ENCODE data around the gene EMC9. TPM values are rescaled to one million over a fixed set of nuclear protein-coding genes. Genes with fewer than 3 reads are reported as not detected.

Gene EMC9
- total and polyA plus RNA-seq, 2 donors (not counting 1 experiment from before 2014, with no cell fraction given) = 24.7 to 25.9 TPM

GRCh38 chr14:24150567-24150966 is 9.2 kb upstream of the EMC9 start:
- TF ChIP-seq CTCF (IDR thresholded peaks at IDR 0.05) (no peak), EZH2 (IDR thresholded peaks at IDR 0.05; ENCODE audit: borderline replicate concordance, insufficient read depth, low read depth, low read length, poor library complexity, severe bottlenecking) (no peak)
- no peaks in the 10 kb centered on the region for H3K9me3 Mint-ChIP-seq (ENCODE audit: insufficient read depth)
- Histone ChIP-seq H3K36me3 (replicated peaks in 1 of 2; ENCODE audit: control extremely low read depth in 1 of 2, control insufficient read depth in 1 of 2, extremely low read depth in 1 of 2, insufficient read depth in 2 of 2, low read length in 1 of 2) (peaks cover 2 to 53% of the 10 kb centered on the region in 2 experiments), H3K27ac (ENCODE audit: low read length in 2 of 2) (no peak overlapping the region), H3K4me1 (ENCODE audit: control insufficient read depth in 2 of 2, insufficient read depth in 2 of 2, low read length in 2 of 2) (peaks cover 14 to 25% of the 10 kb centered on the region in 2 donors), H4K20me1 (ENCODE audit: control insufficient read depth, insufficient read depth, low read length, poor library complexity, severe bottlenecking) (peaks cover 41% of the 10 kb centered on the region), H3K9ac (ENCODE audit: low read length) (no peak overlapping the region), H3K4me2 (replicated peaks; ENCODE audit: low read depth, low read length, poor library complexity, severe bottlenecking) (no peak overlapping the region), H3K27me3 (replicated peaks in 1 of 4; ENCODE audit: control extremely low read depth in 1 of 4, control insufficient read depth in 3 of 4, insufficient read depth in 4 of 4, low read length in 3 of 4) (no peaks in the 10 kb centered on the region), H2AFZ (ENCODE audit: insufficient read depth, low read depth, low read length, poor library complexity, severe bottlenecking) (no peak overlapping the region), H3K9me3 (ENCODE audit: control extremely low read depth in 1 of 3, control insufficient read depth in 2 of 3, insufficient read depth in 1 of 3, low read length in 2 of 3) (no peaks in the 10 kb centered on the region), H3K4me3 (ENCODE audit: control extremely low read depth in 1 of 5, extremely low read depth in 1 of 5, insufficient read depth in 1 of 5, low read depth in 2 of 5, low read length in 4 of 5) (no peak overlapping the region), H3K79me2 (ENCODE audit: control insufficient read depth, insufficient read depth, low read length) (peaks cover 67% of the 10 kb centered on the region)
- CTCF ChIA-PET = interaction anchor here (0.6 to 2.3 kb wide), 6 partner anchors 9 to 60 kb away, joined by 3 to 14 read pairs (median 6); partner anchors contain the start of genes EMC9, IRF9 and PSME1
- POLR2A ChIA-PET = interaction anchor here (0.7 to 0.9 kb wide), 3 partner anchors 11 to 1061 kb away, joined by 3 to 13 read pairs (median 3); partner anchors contain the start of gene IRF9
- peaks cover 38% of the 10 kb centered on the region for H3K4me1 Mint-ChIP-seq
- WGBS (ENCODE audit: insufficient coverage) = 99% methylated on average over 8 of the region's 9 CpGs
- ATAC-seq (ENCODE audit: low read depth) (no peak), DNase-seq (no peak)
- intact Hi-C loops (cut with micrococcal nuclease) = no loop called here
- H3K27ac Mint-ChIP-seq = no peak overlapping the region
- H3K4me3 Mint-ChIP-seq = peak overlapping the region; percentile 18
- H3K27me3 Mint-ChIP-seq = no peaks in the 10 kb centered on the region

- TF ChIP-seq EZH2 (IDR thresholded peaks at IDR 0.05; ENCODE audit: borderline replicate concordance, insufficient read depth, low read depth, low read length, poor library complexity, severe bottlenecking) (no peak), CTCF (IDR thresholded peaks at IDR 0.05) (no peak)
- Mint-ChIP-seq H3K27me3 (no peaks in the 10 kb centered on the region), H3K9me3 (ENCODE audit: insufficient read depth) (no peaks in the 10 kb centered on the region), H3K27ac (no peak overlapping the region), H3K4me3 (peak overlapping the region; percentile 18), H3K4me1 (peaks cover 41% of the 10 kb centered on the region)
- H3K4me2 ChIP-seq (replicated peaks; ENCODE audit: low read depth, low read length, poor library complexity, severe bottlenecking) = no peak overlapping the region
- no peak for ATAC-seq (ENCODE audit: low read depth)
- H3K9ac ChIP-seq (ENCODE audit: low read length) = no peak overlapping the region
- H3K4me1 ChIP-seq (ENCODE audit: control insufficient read depth in 2 of 2, insufficient read depth in 2 of 2, low read length in 2 of 2) = peaks cover 19 to 30% of the 10 kb centered on the region in 2 donors
- peaks cover 2 to 53% of the 10 kb centered on the region in 2 experiments for H3K36me3 ChIP-seq (replicated peaks in 1 of 2; ENCODE audit: control extremely low read depth in 1 of 2, control insufficient read depth in 1 of 2, extremely low read depth in 1 of 2, insufficient read depth in 2 of 2, low read length in 1 of 2)
- ChIA-PET CTCF (interaction anchor here (1.0 to 1.8 kb wide), 4 partner anchors 11 to 41 kb away, joined by 3 to 14 read pairs (median 6); partner anchors contain the start of genes IRF9 and PSME1), POLR2A (interaction anchor here (0.9 kb wide), 1 partner anchor 11 kb away, joined by 3 read pairs; the partner anchor contains the start of gene IRF9)
- intact Hi-C loops (cut with micrococcal nuclease) = no loop called here
- no peak overlapping the region for H2AFZ ChIP-seq (ENCODE audit: insufficient read depth, low read depth, low read length, poor library complexity, severe bottlenecking)
- peaks cover 45% of the 10 kb centered on the region for H4K20me1 ChIP-seq (ENCODE audit: control insufficient read depth, insufficient read depth, low read length, poor library complexity, severe bottlenecking)
- peaks cover 67% of the 10 kb centered on the region for H3K79me2 ChIP-seq (ENCODE audit: control insufficient read depth, insufficient read depth, low read length)
- no peak for DNase-seq
- H3K4me3 ChIP-seq (ENCODE audit: control extremely low read depth in 1 of 5, extremely low read depth in 1 of 5, insufficient read depth in 1 of 5, low read depth in 2 of 5, low read length in 4 of 5) = no peak overlapping the region
- no peaks in the 10 kb centered on the region for H3K9me3 ChIP-seq (ENCODE audit: control extremely low read depth in 1 of 3, control insufficient read depth in 2 of 3, insufficient read depth in 1 of 3, low read length in 2 of 3)
- WGBS (ENCODE audit: insufficient coverage) = 99% methylated on average over 9 of the region's 9 CpGs
- no peaks in the 10 kb centered on the region for H3K27me3 ChIP-seq (replicated peaks in 1 of 4; ENCODE audit: control extremely low read depth in 1 of 4, control insufficient read depth in 3 of 4, insufficient read depth in 4 of 4, low read length in 3 of 4)
- H3K27ac ChIP-seq (ENCODE audit: low read length in 2 of 2) = no peak overlapping the region
Observed at GRCh38 chr14:24150061-24150460, 8.7 kb upstream of the EMC9 start.
